Measurements from ENCODE around the gene ADM5.

GRCh38 chr19:49642492-49643035, 46.8 kb upstream of the ADM5 start:
- TF ChIP-seq ZNF274 (IDR thresholded peaks at IDR 0.05; ENCODE audit: low read depth, low read length), result no peak
- no peak for TF ChIP-seq YY1 (IDR thresholded peaks at IDR 0.05; ENCODE audit: insufficient read depth, insufficient read length)
- no peak for TF ChIP-seq SUZ12 (IDR thresholded peaks at IDR 0.05; ENCODE audit: extremely low read depth, insufficient read depth, insufficient read length)
